GM18508 (cell line): ENCODE data around the gene TPCN1.

ENCODE experiments used
- ATAC-seq: cut with Tn5 transposase; IDR thresholded peaks from one replicate; pipeline ENCODE4 v1.9.1; 2021; ENCODE audit warnings: moderate number of reproducible peaks; ENCODE audit not compliant: insufficient read depth, unreplicated experiment

Gene TPCN1

GRCh38 chr12:113276946-113277500, 55.8 kb downstream of the TPCN1 start:
- ATAC-seq: no peak

GRCh38 chr12:113277511-113277910, 56.2 kb downstream of the TPCN1 start:
- no peak for ATAC-seq

- no peak for ATAC-seq
Measured at GRCh38 chr12:113278141-113278540, 56.9 kb downstream of the TPCN1 start.

- no peak for ATAC-seq
Measured at GRCh38 chr12:113278633-113279032, 57.4 kb downstream of the TPCN1 start.

GRCh38 chr12:113284751-113285150, 63.5 kb downstream of the TPCN1 start:
- no peak for ATAC-seq

- ATAC-seq: no peak
Measured at GRCh38 chr12:113285679-113286610, 64.7 kb downstream of the TPCN1 start.

GRCh38 chr12:113286712-113287111, 65.4 kb downstream of the TPCN1 start:
- ATAC-seq: no peak

- no peak for ATAC-seq
Measured at GRCh38 chr12:113287146-113287898, 66.1 kb downstream of the TPCN1 start.

- ATAC-seq: no peak
Measured at GRCh38 chr12:113287899-113288282, 66.6 kb downstream of the TPCN1 start.

- ATAC-seq: no peak
Measured at GRCh38 chr12:113289361-113289760, 68.1 kb downstream of the TPCN1 start.

- ATAC-seq: no peak
Measured at GRCh38 chr12:113290506-113290905, 69.2 kb downstream of the TPCN1 start.

- ATAC-seq: no peak
Measured at GRCh38 chr12:113291586-113291985, 70.3 kb downstream of the TPCN1 start.

GRCh38 chr12:113292091-113292490, 70.8 kb downstream of the TPCN1 start:
- ATAC-seq: no peak

GRCh38 chr12:113292547-113292946, 71.3 kb downstream of the TPCN1 start:
- ATAC-seq: no peak

GRCh38 chr12:113293100-113293499, 71.8 kb downstream of the TPCN1 start:
- ATAC-seq: no peak

- ATAC-seq: no peak
Measured at GRCh38 chr12:113295886-113296556, 74.8 kb downstream of the TPCN1 start.

- ATAC-seq: no peak
Measured at GRCh38 chr12:113296557-113297213, 75.4 kb downstream of the TPCN1 start.

- no peak for ATAC-seq
Measured at GRCh38 chr12:113297214-113297587, 75.9 kb downstream of the TPCN1 start.

GRCh38 chr12:113297621-113298471, 76.6 kb downstream of the TPCN1 start:
- ATAC-seq: no peak
